PC-3 (cell line): Measurements from ENCODE around the gene ZER1.

Source experiments
- CTCF ChIP-seq: fragments of 300-600 bp; sonication (generic); conservative IDR thresholded peaks from 2 replicates; pipeline ENCODE4 v1.5.1; 2017; ENCODE audit warnings: antibody characterized with exemption, low read depth, mild to moderate bottlenecking, low read length
- EZH2 ChIP-seq: fragments of 300-600 bp; sonication (generic); IDR thresholded peaks from one replicate; pipeline ENCODE4 v1.6.1; 2017; ENCODE audit warnings: antibody characterized with exemption, mild to moderate bottlenecking, low read length; ENCODE audit not compliant: unreplicated experiment

DNA sequence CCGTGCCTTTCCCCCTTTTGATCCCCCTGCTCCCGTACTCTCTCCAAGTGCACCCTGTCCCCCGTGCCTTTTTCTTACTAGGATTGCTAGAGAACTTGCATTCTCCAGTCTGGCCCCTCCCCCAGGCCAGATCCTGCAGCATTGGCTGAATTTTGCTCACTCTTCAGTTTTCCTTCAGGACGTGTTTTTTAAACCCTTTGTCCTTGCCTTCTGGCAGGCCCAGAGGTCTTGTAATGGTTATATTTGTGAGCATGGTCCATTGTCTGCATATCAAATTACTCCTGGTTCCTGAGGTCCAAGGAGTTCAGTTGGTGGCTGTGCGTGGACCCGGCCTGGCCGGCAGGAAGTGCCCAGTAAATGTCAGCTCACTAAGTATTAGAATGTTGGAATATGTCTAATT lies 15.9 kb upstream of the ZER1 start:
- TF ChIP-seq EZH2 (no peak), CTCF (no peak)
